SU-DHL-6 (cell line): ENCODE measurements around the gene B3GNT5.

Source experiments
- H2AFZ ChIP-seq: fragments of 200-600 bp; sonication (generic); 2 replicates; pipeline ENCODE4 v1.6.1; 2014; ENCODE audit warnings: low read depth, mild to moderate bottlenecking, moderate library complexity, mixed read lengths, antibody characterized with exemption, low read length; ENCODE audit not compliant: severe bottlenecking
- H3F3A ChIP-seq: fragments of 200-600 bp; shearing (Covaris generic); 2 replicates; pipeline ENCODE4 v1.6.0; 2016; ENCODE audit warnings: antibody characterized with exemption, mild to moderate bottlenecking; ENCODE audit not compliant: insufficient read depth
- H3K27ac ChIP-seq: fragments of 200-600 bp; sonication (generic); 2 replicates; pipeline ENCODE4 v1.5.1; 2016; ENCODE audit warnings: low read depth, mild to moderate bottlenecking, low read length, moderate library complexity, mixed read lengths
- H3K27me3 ChIP-seq: fragments of 200-600 bp; sonication (generic), shearing (Covaris generic); 2 replicates; pipeline ENCODE4 v1.6.0; 2014; ENCODE audit warnings: mild to moderate bottlenecking, low read length
- H3K36me3 ChIP-seq: fragments of 200-600 bp; sonication (generic); 2 replicates; pipeline ENCODE4 v1.6.1; 2014; ENCODE audit warnings: mild to moderate bottlenecking, low read length, mixed read lengths
- H3K4me2 ChIP-seq: fragments of 300-600, 200-600 bp; shearing (Covaris generic), sonication (generic); 2 replicates; pipeline ENCODE4 v1.6.0; 2014; ENCODE audit warnings: low read length, low read depth, mild to moderate bottlenecking; ENCODE audit not compliant: poor library complexity, severe bottlenecking
- H3K4me3 ChIP-seq: fragments of 200-600 bp; sonication (generic); 2 replicates; pipeline ENCODE4 v1.5.1; 2014; ENCODE audit warnings: antibody characterized with exemption, low read length, mild to moderate bottlenecking, mixed read lengths; ENCODE audit not compliant: insufficient read depth, poor library complexity, severe bottlenecking
- H3K79me2 ChIP-seq: fragments of 200-600 bp; sonication (generic); 2 replicates; pipeline ENCODE4 v1.6.1; 2014; ENCODE audit warnings: mild to moderate bottlenecking, low read length, moderate library complexity; ENCODE audit not compliant: insufficient read depth
- H3K9ac ChIP-seq: fragments of 200-600 bp; sonication (generic); 2 replicates; pipeline ENCODE4 v1.7.0; 2014; ENCODE audit warnings: mild to moderate bottlenecking, low read length
- H3K9me2 ChIP-seq: fragments of 200-600 bp; sonication (generic); replicated peaks from 2 replicates; pipeline ENCODE4 v1.6.1; 2014; ENCODE audit warnings: low read length; ENCODE audit not compliant: insufficient read depth
- H3K9me3 ChIP-seq: fragments of 200-600 bp; sonication (generic); 2 replicates; pipeline ENCODE4 v1.6.1; 2014; ENCODE audit warnings: low read length, mixed read lengths; ENCODE audit not compliant: insufficient read depth
- H4K20me1 ChIP-seq: fragments of 200-600 bp; sonication (generic); 2 replicates; pipeline ENCODE4 v1.6.1; 2014; ENCODE audit warnings: low read depth, mild to moderate bottlenecking, antibody characterized with exemption, low read length, moderate library complexity, mixed read lengths
- EZH2phosphoT487 ChIP-seq: fragments of 200-600 bp; sonication (generic), shearing (Covaris generic); conservative IDR thresholded peaks from 2 replicates; pipeline ENCODE4 v1.6.1; 2018; ENCODE audit warnings: mild to moderate bottlenecking, antibody characterized with exemption, low read length, moderate library complexity, mixed read lengths
- TF ChIP-seq, protein P1 (sequence below): fragments of 200-600 bp; sonication (generic); IDR thresholded peaks from one replicate; pipeline ENCODE4 v1.5.1; 2017; ENCODE audit warnings: antibody characterized with exemption, mild to moderate bottlenecking, low read length, moderate library complexity; ENCODE audit not compliant: insufficient read depth, poor library complexity, severe bottlenecking

B3GNT5 gene

DNA sequence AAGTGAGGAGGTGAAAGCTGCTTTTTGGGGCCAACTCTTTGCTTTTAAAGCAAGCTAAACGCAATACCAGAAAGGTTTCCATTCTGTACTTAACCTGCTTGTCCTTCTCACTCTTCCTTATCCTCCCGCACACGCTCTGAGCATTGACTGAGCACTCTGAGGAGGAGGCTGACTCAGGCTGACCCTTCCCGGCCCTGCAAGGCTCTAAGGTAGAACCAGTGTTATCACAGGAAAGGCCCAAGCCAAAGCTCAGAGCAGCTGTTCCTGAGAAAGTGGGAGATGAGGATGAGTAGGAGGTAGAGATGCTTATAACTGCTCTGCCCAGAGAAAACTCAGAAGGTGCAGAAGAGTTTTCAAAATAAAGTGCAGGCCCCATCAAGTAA is 2.3 kb downstream of the B3GNT5 start:
- no peak overlapping the region for H3K9ac ChIP-seq
- H3K4me3 ChIP-seq = no peak overlapping the region
- TF ChIP-seq EZH2phosphoT487 = no peak
- TF ChIP-seq, protein P1, sequence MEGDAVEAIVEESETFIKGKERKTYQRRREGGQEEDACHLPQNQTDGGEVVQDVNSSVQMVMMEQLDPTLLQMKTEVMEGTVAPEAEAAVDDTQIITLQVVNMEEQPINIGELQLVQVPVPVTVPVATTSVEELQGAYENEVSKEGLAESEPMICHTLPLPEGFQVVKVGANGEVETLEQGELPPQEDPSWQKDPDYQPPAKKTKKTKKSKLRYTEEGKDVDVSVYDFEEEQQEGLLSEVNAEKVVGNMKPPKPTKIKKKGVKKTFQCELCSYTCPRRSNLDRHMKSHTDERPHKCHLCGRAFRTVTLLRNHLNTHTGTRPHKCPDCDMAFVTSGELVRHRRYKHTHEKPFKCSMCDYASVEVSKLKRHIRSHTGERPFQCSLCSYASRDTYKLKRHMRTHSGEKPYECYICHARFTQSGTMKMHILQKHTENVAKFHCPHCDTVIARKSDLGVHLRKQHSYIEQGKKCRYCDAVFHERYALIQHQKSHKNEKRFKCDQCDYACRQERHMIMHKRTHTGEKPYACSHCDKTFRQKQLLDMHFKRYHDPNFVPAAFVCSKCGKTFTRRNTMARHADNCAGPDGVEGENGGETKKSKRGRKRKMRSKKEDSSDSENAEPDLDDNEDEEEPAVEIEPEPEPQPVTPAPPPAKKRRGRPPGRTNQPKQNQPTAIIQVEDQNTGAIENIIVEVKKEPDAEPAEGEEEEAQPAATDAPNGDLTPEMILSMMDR = no peak
- H3K27ac ChIP-seq = no peak overlapping the region
- H3K9me2 ChIP-seq = no peaks in the 10 kb centered on the region
- no peaks in the 10 kb centered on the region for H3K79me2 ChIP-seq
- H2AFZ ChIP-seq = no peak overlapping the region
- no peaks in the 10 kb centered on the region for H3F3A ChIP-seq
- no peak overlapping the region for H3K4me2 ChIP-seq
- no peaks in the 10 kb centered on the region for H3K27me3 ChIP-seq
- H3K9me3 ChIP-seq = no peaks in the 10 kb centered on the region
- no peaks in the 10 kb centered on the region for H4K20me1 ChIP-seq
- H3K36me3 ChIP-seq = no peaks in the 10 kb centered on the region

DNA sequence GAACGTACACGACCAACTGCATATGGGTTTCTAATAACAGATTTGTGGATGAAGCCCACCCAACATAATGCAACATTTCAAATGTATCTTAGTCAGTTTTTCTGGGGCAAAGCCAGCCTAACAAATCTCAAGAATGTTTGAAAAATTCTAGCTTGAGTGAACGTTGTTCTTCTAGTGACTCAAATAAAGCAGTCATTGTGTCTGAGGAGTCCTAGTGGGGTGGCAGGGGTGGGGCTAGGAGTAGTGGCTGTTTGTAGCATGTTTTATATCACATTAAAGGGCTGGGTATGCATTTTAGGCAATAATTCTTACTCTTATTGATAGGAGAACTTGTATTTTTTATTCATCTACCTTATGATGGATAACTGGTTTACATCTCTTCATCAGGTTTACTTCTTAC is 6.0 kb downstream of the B3GNT5 start:
- H4K20me1 ChIP-seq = no peaks in the 10 kb centered on the region
- H3F3A ChIP-seq = no peaks in the 10 kb centered on the region
- H3K9ac ChIP-seq = no peak overlapping the region
- no peak for TF ChIP-seq EZH2phosphoT487
- TF ChIP-seq, protein P1 = no peak
- no peak overlapping the region for H3K4me3 ChIP-seq
- H3K79me2 ChIP-seq = no peaks in the 10 kb centered on the region
- H3K36me3 ChIP-seq = no peaks in the 10 kb centered on the region
- no peaks in the 10 kb centered on the region for H3K9me2 ChIP-seq
- no peak overlapping the region for H3K27ac ChIP-seq
- H3K9me3 ChIP-seq = no peaks in the 10 kb centered on the region
- no peak overlapping the region for H2AFZ ChIP-seq
- H3K27me3 ChIP-seq = no peaks in the 10 kb centered on the region
- H3K4me2 ChIP-seq = no peak overlapping the region

DNA sequence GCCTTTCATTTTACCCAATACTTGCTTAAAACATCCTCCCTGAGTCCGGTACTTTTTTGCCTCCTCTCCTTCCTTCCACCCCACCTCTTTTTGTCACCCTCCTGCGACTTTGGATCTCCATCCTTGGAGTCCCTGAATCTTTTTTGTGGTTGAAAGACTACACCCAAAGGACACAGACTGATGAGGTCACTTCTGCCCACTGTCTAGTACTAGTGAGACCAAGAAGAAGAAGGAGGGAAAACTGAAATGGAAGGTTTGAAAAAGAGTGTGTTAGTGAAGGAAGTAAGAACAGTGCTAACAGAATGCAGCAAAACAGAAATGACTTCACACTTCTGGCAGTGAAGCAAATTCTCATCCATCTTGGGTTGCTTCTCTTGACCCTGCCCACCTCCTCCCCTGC is 6.6 kb downstream of the B3GNT5 start:
- Histone ChIP-seq H3K79me2 (no peaks in the 10 kb centered on the region), H3K4me2 (no peak overlapping the region), H3K36me3 (no peaks in the 10 kb centered on the region), H3K27ac (no peak overlapping the region), H3K4me3 (no peak overlapping the region), H3K9me3 (no peaks in the 10 kb centered on the region), H3K9ac (no peak overlapping the region), H2AFZ (no peak overlapping the region), H3K9me2 (no peaks in the 10 kb centered on the region), H3K27me3 (no peaks in the 10 kb centered on the region), H4K20me1 (no peaks in the 10 kb centered on the region), H3F3A (no peaks in the 10 kb centered on the region)
- TF ChIP-seq, protein P1 = no peak
- no peak for TF ChIP-seq EZH2phosphoT487
